ENCODE results near the gene UTS2B.

DNA sequence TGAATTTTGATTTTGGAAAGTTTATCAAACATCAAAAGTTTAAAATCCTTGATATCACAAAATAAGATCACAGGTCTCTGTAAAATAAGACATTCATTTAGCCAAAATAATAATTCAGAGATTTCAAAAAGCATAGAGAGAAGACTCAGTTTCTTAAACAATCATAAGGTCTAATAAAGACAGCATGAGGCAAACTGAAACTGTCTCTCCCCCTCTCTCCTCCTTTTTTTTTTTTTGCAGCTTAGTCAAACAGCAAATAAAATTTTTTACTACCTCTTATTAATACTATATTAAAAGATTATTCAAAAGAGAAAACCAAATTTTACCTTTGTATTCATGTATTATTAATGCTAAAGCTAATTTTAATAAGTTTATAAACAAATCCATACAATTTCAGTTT is 73.9 kb downstream of the UTS2B start:
- TF ChIP-seq, protein P1, sequence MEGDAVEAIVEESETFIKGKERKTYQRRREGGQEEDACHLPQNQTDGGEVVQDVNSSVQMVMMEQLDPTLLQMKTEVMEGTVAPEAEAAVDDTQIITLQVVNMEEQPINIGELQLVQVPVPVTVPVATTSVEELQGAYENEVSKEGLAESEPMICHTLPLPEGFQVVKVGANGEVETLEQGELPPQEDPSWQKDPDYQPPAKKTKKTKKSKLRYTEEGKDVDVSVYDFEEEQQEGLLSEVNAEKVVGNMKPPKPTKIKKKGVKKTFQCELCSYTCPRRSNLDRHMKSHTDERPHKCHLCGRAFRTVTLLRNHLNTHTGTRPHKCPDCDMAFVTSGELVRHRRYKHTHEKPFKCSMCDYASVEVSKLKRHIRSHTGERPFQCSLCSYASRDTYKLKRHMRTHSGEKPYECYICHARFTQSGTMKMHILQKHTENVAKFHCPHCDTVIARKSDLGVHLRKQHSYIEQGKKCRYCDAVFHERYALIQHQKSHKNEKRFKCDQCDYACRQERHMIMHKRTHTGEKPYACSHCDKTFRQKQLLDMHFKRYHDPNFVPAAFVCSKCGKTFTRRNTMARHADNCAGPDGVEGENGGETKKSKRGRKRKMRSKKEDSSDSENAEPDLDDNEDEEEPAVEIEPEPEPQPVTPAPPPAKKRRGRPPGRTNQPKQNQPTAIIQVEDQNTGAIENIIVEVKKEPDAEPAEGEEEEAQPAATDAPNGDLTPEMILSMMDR (IDR thresholded peaks at IDR 0.05; ENCODE audit: borderline replicate concordance, extremely low read depth, low read length, poor library complexity, severe bottlenecking) = no peak
- TF ChIP-seq EZH2 (IDR thresholded peaks at IDR 0.05; ENCODE audit: borderline replicate concordance, low read depth, low read length, severe bottlenecking) = no peak

Measured in DND-41 (cell line).